GM19193 (cell line): Measurements from ENCODE around the gene KIAA1671.

Experiments used
- POLR2A ChIP-seq: IDR thresholded peaks from 4 replicates; pipeline ENCODE4 v1.6.1; 2011; ENCODE audit not compliant: insufficient read depth, insufficient read length; ENCODE audit errors: extremely low read depth

The KIAA1671 gene

DNA sequence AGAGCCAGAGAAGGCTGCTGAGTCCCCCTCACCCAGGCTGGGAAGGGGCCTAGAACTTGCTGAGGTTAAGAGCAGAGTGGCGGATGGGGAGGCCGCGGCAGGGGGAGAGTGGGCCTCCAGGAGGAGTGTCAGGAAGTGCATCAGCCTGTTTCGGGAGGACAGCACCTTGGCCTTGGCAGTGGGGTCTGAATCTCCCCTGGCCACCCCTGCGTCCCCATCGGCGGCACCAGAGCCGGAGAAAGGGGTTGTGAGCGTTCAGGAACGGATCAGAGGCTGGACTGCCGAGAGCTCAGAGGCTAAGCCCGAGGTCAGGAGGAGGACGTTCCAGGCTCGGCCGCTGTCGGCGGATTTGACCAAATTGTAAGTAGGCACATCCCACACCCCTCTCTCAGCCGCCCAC is 76.7 kb downstream of the KIAA1671 start:
- no peak for TF ChIP-seq POLR2A

DNA sequence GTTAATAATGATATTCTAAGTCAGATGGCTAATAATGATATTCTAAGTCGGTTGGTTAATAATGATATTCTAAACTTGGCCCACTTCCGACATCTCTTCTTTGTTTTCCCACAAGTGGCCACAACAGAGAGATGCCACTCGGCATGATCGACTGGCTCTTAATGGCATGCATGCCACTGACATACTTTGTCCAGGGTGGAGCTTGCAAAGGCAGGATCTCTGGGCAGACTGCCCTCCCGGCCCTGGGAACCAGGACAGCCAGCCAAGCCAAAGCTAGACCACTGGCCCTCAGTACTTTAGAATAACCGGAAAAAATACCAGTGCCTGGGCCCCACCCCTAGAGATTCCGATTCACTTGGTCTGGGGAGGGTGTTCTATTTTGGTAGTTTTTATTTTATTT is 78.1 kb downstream of the KIAA1671 start:
- no peak for TF ChIP-seq POLR2A

DNA sequence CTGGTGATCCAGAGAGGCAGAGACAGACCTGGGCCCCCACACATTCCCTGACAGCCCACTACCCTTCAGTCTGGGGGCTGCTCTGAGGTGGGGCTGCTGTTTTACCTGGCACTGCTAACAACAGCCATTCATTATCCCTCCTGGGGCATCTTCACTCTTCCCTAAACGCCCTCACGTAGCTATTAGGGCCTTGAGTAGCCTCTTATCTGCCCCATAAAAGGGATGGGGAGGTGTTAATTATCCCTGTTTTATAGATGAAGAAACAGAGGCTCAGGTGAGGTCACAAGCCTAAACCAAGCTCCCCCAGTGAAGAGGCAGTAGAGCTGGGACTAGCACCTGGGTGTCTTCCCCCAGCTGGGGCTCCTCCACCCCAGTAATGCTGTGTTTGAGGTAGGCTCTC is 79.5 kb downstream of the KIAA1671 start:
- no peak for TF ChIP-seq POLR2A

DNA sequence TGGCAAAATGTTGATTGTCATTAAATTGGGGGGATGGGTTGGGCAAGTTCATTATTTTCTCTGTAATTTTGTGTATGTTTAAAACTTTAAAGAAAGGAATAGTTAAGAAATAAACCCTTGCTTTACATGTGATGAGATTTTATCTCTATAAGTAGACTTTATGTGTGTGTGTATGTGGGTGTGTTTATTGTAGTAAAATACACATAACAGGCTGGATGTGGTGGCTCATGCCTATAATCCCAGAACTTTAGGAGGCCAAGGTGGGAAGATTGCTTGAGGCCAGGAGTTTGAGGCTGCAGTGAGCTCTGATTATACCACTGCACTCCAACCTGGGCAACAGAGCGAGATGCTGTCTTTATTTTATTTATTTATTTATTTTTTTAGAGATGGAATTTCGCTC is 83.2 kb downstream of the KIAA1671 start:
- no peak for TF ChIP-seq POLR2A

DNA sequence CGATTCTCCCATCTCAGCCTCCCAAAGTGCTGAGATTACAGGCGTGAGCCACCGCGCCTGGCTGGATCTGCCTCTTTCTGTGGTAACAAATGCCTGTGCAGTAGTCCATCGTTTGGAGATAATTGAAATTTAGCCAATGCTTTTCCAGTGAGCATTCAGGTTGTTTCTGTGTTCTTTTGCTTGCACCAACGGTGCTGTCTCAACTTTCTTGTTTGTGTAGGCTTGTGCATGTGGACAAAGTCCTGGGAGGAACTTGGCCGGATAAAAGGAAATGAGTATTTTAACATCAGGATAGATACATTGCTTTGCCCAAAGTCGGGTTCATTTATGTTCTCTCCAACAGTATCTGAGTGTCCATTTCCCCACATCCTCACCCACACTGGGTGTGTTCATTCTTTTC is 85.7 kb downstream of the KIAA1671 start:
- TF ChIP-seq POLR2A, result no peak

DNA sequence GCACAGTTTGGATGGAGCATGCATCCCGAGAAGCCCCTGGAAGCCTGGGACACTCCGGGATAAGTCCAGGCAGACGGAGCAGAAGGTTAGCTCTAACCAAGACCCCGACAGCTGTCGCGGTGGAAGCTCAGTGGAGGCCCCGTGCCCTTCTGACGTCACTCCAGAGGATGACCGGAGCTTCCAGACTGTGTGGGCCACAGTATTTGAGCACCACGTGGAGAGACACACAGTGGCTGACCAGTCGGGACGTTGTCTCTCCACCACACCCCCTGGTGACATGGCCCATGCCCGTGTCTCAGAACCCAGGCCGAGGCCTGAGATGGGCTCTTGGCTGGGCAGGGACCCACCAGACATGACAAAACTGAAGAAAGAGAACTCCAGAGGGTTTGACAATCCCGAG is 86.3 kb downstream of the KIAA1671 start:
- TF ChIP-seq POLR2A, result no peak

DNA sequence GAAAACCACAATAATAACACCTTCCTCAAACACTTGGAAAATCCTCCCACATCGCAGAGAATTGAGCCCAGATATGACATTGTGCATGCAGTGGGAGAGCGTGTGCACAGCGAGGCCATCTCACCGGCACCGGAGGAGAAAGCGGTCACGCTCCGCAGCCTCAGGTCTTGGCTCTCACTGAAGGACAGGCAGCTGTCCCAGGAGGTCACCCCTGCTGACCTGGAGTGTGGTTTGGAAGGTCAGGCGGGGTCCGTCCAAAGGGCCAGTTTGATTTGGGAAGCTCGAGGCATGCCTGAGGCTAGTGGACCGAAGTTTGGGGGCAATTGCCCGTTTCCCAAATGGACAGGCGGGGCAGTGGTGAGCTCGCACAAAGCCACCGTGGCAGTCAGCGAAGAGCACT is 86.7 kb downstream of the KIAA1671 start:
- no peak for TF ChIP-seq POLR2A

DNA sequence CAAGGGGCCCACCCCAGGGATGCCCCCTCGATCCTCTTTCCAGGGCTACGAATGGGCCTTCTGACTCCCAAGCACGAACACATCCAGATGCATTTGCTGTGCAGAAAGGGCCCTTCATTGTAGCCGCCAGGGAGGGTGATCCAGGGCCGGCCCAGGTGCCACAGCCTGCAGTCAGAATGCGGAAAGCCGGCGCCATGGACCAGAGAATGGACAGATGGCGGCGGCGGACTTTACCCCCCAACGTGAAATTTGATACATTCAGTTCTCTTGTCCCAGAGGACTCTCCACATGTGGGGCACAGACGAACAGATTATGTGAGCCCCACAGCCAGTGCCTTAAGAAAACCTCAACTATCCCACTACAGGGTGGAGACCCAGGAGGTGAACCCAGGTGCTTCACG is 87.2 kb downstream of the KIAA1671 start:
- TF ChIP-seq POLR2A, result no peak

DNA sequence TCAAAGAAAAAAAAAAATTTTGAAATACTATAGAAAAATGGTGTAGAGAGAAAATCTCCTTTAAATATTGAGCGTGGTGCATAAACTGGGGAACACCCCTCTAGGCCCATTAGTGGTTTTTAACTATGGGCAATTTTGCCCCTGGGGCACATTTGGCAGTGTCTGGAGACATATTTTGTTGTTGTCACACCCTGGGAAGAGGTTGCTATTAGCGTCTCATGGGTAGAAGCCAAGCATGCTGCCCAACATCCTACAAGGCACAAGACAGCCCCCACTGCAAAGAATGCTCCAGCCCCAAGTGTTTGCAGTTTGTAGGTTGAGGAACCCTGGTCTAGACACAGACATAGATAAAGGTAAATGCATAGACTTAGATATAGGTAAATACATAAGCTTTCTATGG is 92.6 kb downstream of the KIAA1671 start:
- no peak for TF ChIP-seq POLR2A

DNA sequence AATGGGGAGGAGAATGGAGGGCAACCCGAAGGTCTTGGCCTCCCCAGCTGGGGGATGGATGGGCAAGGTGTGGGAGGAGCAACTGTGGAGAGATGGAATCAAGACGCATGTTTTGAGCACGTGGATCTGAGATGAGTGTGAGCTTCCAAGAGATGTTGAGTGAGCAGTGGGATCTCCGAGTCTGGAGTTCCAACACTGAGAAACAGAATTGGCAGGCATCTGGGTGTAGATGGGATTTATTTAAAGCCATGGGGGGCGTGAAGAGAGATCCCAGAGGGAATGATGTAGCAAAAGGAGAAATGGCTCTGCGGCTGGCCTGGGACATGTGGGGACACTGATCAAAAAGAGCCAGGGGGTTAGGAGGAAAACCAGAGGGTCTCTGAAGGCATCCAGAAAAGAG is 95.6 kb downstream of the KIAA1671 start:
- TF ChIP-seq POLR2A, result no peak

DNA sequence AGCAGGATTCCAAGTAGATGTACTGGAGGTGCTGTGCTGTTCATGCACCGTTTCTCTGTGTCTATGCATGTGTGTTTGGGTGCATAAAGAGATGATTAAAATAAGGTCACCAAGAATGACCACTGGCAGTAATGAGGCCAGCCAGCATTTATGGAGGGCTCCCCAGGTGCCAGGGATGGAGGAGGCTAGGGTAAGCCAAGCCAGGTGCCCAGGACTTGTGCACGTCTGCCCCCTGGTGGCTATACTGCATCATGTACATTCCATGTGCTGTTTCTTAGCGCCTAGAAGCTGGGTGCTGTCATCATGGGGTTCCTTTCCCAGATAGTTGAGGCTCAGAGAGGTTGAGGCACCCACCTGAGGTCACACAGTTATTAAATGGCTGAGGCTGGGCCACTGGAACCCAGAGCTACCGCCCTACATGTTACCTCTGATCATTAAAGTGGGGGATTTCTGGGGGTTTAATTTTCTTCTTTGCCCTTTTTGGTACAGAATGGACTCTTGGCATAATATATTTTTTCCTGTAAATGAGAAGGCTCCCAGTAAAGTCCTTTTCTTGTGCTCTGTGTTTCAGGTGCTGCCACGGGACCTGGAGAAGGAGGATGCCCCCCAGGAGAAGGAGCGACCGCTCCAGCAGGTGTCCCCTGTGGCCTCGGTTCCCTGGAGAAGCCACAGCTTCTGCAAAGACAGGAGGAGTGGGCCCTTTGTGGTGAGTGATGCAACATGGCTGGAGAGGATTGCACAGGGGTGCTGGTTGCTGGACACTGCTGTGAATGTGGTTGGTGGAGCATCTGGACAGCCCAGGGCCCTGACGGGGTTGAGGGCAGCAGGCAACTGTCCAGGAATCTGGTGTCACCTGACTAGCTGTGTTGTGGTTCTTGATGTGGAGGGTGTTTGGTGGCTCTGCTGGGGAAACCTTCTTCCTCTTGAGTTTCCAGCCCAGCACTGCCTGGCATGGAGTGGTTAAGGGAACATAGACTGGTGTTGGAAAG is 96.4 kb downstream of the KIAA1671 start:
- TF ChIP-seq POLR2A, result no peak

DNA sequence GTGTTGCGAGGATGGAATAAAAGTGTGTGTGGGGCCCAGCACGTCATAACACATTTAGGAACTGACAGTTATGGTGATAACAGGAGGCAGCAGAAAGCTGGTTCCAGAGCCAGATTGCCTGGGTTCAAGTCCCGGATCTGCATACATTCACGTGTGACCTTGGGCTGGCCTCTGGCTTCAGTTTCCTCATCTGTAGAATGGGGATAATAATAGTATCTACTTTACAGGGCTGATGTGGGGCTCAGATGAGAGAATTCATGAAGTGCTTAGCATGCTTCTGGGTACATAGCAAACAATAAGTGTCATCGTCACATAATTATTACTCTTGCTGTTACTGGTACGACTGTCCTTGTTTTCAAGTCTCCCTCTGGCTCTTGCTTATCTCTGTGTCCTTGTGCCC is 97.3 kb downstream of the KIAA1671 start:
- TF ChIP-seq POLR2A, result no peak

DNA sequence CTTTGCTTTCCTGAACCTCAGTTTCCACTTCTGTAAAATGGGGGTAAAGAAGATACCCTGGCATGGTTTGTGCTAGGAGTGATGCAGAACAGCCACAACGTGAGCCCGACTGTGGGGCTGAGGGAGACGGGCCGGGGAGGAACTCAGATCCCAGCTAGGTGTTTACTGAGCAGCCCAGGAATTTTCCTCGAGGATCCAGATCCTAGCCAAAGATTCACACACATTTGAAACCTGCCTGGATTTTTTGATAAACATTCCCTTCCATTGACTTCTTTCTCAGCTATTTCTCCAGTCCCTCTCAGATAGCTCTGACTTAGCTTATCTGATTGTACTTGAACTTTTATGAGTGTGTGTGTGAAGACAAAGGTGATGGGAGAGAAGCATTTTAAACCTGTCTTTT is 98.0 kb downstream of the KIAA1671 start:
- no peak for TF ChIP-seq POLR2A

DNA sequence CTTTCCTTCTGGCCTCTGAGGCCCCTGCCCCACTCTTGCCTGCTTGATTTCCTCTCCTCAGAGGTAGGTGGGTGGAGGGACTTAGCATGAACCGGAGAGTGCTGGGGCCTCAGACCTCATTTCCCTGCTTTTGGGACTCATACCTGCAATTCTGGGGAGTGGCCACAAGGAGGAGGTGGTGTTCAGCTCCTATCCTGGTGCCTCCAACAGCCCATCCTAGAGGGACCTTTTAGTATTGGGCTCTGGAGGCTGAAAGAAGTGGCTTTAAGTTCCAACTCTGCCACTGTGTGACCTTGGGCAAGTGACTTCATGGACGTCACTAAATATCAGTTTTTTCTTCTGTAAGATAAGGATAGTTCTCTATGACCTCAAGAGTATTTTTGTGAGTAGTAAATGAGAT is 98.6 kb downstream of the KIAA1671 start:
- TF ChIP-seq POLR2A, result no peak

DNA sequence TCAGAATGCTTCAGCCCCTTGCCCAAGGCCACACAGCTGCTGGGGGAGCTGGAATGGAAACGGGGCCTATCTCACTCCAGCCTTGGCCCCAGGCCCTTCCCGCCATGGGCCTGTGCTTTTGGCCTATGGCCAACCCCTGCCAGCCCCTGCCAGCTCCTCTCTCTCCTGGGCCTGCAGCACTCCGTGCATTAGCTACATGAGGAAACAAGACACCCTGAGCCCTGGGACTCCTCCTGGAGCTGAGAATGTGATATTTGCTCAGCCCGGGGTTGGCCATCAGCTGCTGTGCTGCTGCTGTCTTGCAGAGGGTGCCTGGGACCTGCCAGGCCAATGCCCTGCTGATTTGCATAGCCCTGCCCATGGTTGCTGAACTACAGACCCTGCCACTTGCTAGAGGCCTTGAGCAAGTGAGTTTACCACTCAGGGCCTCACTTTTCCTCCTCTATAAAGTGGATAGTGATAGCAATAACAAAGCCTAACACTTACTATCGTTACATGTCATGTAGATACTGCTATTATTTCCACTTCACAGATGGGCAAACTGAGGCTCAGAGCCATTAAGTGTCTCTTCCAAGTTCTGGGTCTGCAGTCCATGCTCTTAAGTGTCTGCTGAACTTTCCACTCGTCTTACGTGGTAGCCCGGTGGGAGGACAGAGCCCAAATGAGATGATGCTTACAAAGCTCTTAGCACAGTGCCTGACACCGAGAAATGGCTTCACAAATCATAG is 99.6 kb downstream of the KIAA1671 start:
- TF ChIP-seq POLR2A, result no peak
